Cardiac septum (tissue), 1 donor: ENCODE data around the gene SEPTIN5. TPM values are rescaled to one million over a fixed set of nuclear protein-coding genes. Genes with fewer than 3 reads are reported as not detected.
"Not testable (repeated sequence)": the region's sequence is repeated elsewhere in the genome, so short reads cannot be mapped to it uniquely, and the experiment has no call there.

ENCODE experiments used
- DNase-seq: peaks from one replicate; pipeline ENCODE4 v3.0.0-alpha.2; 2020; ENCODE audit warnings: low spot score
- intact Hi-C: fragments of 100-400 bp; cut with DNase I; formaldehyde crosslinking; loops from one replicate; pipeline ENCODE4 v1.14.0; 2022
- total RNA-seq: library from RNA; stranded (reverse); fragmentation: NEBNext Ultra II Directional; extraction: Animal tissue kit (Norgen Biotek cat#: 25700); gene quantifications from one replicate; pipeline ENCODE4 v1.2.1, GENCODE V29; 2021
- donor health status: DM: no; HTN: no; CAD: no.

The SEPTIN5 gene
- total RNA-seq, 1 donor from 2014 or later = 191 TPM

DNA sequence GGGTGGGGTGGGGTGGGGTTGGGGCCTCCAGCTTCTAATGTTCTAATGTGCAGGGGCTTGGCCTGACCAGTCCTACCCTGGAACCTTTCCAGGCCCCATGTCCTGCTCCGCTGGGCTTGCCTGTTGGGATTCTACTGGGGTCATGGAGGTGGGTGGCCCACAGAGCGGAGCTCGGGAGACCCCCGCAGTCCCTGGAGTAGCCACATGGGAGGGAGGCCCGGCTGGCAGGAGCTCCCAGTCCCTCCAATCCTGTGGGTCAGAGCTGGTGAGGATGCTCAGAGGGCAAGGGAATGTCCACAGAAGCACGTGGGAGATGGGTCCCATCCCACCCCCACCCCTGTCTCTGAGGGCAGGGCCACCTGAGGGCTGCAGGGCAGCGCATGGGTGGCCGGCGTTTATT, 2.9 kb downstream of the SEPTIN5 start:
- intact Hi-C loops = loop anchor here (10.0 kb wide), 2 partner anchors 52 to 422 kb away; partner anchors contain the start of gene CLTCL1
- no peak for DNase-seq

- intact Hi-C loops = loop anchor here (1.0 to 10.0 kb wide), 3 partner anchors 39 to 423 kb away; partner anchors contain the start of gene CLTCL1
- DNase-seq = peak; percentile 92
These were observed 3.6 kb downstream of the SEPTIN5 start for GRCh38 chr22:19717691-19718455.

GRCh38 chr22:19718456-19719049, 4.2 kb downstream of the SEPTIN5 start:
- intact Hi-C loops = loop anchor here (1.0 to 10.0 kb wide), 3 partner anchors 39 to 424 kb away; partner anchors contain the start of gene CLTCL1
- DNase-seq = no peak

- intact Hi-C loops = loop anchor here (10.0 kb wide), 2 partner anchors 54 to 424 kb away; partner anchors contain the start of gene CLTCL1
- no peak for DNase-seq
These were observed 4.8 kb downstream of the SEPTIN5 start for GRCh38 chr22:19719050-19719482.

GRCh38 chr22:19719488-19720021, 5.3 kb downstream of the SEPTIN5 start:
- intact Hi-C loops = loop anchor here (5.0 to 10.0 kb wide), 3 partner anchors 55 to 425 kb away; partner anchors contain the start of genes CLTCL1, COMT and TXNRD2
- no peak for DNase-seq

DNA sequence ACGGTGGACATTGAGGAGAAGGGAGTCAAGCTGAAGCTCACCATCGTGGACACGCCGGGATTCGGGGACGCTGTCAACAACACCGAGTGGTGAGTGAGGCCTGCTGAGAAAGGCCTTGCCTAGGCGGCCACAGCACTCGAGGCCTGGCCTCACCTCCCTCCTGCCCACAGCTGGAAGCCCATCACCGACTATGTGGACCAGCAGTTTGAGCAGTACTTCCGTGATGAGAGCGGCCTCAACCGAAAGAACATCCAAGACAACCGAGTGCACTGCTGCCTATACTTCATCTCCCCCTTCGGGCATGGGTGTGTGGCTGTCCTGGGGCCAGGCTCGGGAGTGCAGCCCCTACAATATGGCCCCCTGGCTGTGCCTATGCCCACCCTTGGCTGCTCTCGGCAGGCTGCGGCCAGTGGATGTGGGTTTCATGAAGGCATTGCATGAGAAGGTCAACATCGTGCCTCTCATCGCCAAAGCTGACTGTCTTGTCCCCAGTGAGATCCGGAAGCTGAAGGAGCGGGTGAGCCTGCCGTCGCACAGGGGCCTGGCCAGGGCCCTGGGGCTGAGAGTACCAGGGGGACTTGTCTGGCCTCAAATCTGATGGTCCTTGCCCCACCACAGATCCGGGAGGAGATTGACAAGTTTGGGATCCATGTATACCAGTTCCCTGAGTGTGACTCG, 6.0 kb downstream of the SEPTIN5 start:
- DNase-seq = no peak
- intact Hi-C loops = loop anchor here (5.0 kb wide), 1 partner anchor 222 kb away; the partner anchor contains the start of genes COMT and TXNRD2

DNA sequence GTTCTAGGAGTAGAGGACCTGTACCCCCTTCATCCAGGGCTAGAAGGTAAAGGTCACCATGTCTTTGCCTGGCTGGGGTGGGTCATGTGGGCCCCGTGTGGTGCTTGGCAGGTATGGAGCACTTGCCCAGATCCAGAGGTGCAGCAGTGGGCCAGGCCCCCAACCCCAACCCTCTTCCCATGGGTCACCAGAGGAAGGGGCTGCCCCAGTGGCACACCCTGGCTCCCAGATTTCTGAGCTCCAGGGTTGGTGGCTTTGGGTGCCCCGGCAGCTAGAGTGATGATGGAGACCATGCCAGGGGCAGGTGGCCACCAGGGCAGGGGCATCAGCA, 6.7 kb downstream of the SEPTIN5 start:
- intact Hi-C loops = loop anchor here (5.0 kb wide), 1 partner anchor 221 kb away; the partner anchor contains the start of genes COMT and TXNRD2
- DNase-seq = no peak

DNA sequence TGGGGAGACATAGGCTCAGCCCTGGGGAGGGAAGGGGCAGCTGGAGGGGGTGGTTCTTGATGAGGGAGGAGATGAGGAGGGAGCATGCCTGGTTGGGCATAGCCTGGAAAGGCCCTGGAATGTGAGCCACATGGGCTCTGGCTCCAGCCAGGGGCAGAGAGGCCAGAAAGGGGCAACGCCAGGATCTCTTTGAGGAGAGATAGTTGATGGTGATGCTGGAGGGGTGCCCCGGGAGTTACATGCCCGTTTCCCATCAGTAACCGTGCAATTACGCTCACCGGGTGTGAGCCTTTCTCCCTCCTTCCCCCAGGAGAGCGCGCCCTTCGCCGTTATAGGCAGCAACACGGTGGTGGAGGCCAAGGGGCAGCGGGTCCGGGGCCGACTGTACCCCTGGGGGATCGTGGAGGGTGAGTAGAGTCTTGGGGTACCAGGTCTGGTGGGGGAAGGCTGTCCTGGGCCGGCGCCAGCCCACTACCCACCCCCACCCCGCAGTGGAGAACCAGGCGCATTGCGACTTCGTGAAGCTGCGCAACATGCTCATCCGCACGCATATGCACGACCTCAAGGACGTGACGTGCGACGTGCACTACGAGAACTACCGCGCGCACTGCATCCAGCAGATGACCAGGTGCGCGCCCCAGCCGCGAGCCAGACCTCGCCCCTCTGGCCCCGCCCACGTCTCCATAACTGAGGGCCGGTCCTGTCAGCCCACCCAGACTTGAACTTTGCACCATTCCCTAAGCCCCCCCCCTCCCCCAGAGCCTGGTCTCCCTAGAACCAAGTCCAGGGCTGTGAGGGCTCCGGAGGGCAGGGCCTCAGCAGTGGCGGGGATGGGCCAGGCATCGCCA, 7.3 kb downstream of the SEPTIN5 start:
- intact Hi-C loops = loop anchor here (5.0 kb wide), 1 partner anchor 221 kb away; the partner anchor contains the start of genes COMT and TXNRD2
- no peak for DNase-seq

DNA sequence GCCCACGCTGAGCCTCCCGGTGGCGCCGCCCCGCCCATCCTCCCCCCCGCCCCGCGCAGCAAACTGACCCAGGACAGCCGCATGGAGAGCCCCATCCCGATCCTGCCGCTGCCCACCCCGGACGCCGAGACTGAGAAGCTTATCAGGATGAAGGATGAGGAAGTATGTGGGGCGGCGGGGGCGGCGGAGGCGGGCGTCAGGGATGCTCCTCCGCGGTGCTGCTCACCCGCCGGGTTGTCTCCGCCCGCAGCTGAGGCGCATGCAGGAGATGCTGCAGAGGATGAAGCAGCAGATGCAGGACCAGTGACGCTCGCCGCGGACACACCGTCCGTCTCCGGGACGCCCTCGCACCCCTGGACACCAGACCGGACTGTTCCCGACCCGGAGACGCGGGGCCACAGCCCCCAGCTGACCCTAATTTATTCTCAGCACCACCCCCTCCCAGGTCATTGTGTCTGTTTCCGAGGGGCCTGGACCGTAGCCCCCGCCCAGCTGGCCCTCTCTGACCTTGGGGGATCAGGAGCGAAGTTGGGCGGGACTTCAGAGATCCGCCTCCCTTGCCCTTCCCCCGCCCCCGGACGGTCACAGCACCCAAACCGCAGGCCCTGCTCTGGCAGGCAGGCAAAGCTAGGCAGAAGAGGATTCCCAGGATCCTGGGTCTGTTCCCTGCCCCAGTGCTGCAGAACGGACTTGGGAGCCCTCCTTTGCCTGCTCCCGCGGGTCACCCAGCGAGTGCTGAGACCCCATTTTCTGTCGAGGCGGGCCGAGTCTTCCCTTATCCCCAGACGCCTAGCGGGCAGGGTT, 8.1 kb downstream of the SEPTIN5 start:
- intact Hi-C loops = loop anchor here (5.0 kb wide), 1 partner anchor 220 kb away; the partner anchor contains the start of genes COMT and TXNRD2
- DNase-seq = no peak

DNA sequence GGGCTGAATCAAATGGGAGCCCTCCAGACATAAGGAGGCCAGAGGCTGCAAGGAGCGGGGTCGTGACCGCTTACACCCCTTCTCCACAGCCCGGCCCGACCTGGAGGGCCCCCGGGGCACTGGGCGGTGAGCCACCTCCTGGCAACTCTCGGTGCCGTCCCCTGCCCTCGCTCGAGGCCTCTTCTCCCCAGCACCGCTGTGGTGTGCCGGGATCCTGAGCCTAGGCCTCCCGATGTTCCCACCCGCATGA, 8.6 kb downstream of the SEPTIN5 start:
- DNase-seq = no peak
- intact Hi-C loops = loop anchor here (5.0 kb wide), 1 partner anchor 219 kb away; the partner anchor contains the start of genes COMT and TXNRD2

DNA sequence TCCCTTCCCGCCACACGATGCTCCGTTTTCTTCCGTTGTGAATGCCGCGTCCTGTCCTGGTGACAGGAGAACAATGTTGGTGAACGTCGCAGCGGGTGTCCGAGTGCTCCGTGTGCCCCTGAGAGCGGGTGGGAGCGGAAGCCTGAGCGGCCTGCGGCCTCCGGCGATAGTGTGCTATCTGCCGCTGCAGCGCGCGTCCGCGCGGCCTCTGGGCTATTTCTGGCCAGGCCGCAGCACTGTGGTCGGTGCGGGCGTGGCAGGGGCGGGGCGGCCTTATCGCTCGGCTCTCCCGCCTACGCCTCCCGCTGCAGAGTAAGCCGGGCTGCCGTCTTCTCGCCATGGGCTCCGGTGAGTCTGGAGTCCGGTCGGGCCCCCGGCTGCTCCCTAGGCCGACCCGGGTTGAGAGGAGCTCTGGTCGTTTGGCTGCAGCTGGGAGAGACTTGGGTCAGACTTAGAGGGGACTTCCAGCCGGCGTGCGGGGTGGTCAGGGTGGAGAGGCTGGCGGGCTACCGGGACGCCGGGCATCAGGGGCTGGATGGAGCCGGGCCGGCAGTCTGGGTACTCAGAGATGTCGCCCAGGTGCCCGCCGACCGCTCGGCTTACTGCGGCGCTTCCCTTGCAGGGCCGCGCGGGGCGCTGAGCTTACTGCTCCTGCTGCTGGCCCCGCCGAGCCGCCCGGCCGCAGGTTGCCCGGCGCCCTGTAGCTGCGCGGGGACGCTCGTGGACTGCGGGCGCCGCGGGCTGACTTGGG, 9.1 kb downstream of the SEPTIN5 start, which contains the start of gene GP1BB:
GP1BB (plus strand) TSS at position 308 of the 751 bp plus-strand sequence; CDS start at position 339, 31 bp downstream.
- intact Hi-C loops = loop anchor here (5.0 kb wide), 1 partner anchor 219 kb away; the partner anchor contains the start of genes COMT and TXNRD2
- DNase-seq = no peak

- intact Hi-C loops = loop anchor here (5.0 kb wide), 1 partner anchor 218 kb away; the partner anchor contains the start of genes COMT and TXNRD2
These were observed 9.9 kb downstream of the SEPTIN5 start for GRCh38 chr22:19723983-19724827.

GRCh38 chr22:19724927-19725661, 10.8 kb downstream of the SEPTIN5 start:
- intact Hi-C loops = loop anchor here (5.0 kb wide), 1 partner anchor 217 kb away; the partner anchor contains the start of genes COMT and TXNRD2
- no peak for DNase-seq

More at GRCh38 chr22:19723983-19724827, 9.9 kb downstream of the SEPTIN5 start:
- no peak for DNase-seq

- DNase-seq, intact Hi-C loops: not testable (repeated sequence)
These were observed 11.9 kb downstream of the SEPTIN5 start for GRCh38 chr22:19726064-19726788.
